ENCODE measurements around the gene MRPS6.

GRCh38 chr21:34091032-34091431 lies 17.7 kb downstream of the MRPS6 start:
- no peak for TF ChIP-seq CTCF (IDR thresholded peaks at IDR 0.05; ENCODE audit: low read depth, low read length)
- no peak for TF ChIP-seq POLR2A (IDR thresholded peaks at IDR 0.05; ENCODE audit: extremely low read depth, insufficient read length)

Data from NB4 (cell line).